Loucy (cell line): ENCODE results near the gene PTPRN2.

ENCODE experiments used
- EZH2phosphoT487 ChIP-seq: fragments of 200-600 bp; IDR thresholded peaks from 2 replicates; pipeline ENCODE4 v1.6.1; 2018; ENCODE audit warnings: antibody characterized with exemption, mild to moderate bottlenecking, moderate library complexity, borderline replicate concordance
- TF ChIP-seq, protein P1 (sequence below): fragments of 200-600 bp; sonication (generic); conservative IDR thresholded peaks from 2 replicates; pipeline ENCODE4 v1.5.1; 2014; ENCODE audit warnings: mild to moderate bottlenecking, antibody characterized with exemption, low read length

DNA sequence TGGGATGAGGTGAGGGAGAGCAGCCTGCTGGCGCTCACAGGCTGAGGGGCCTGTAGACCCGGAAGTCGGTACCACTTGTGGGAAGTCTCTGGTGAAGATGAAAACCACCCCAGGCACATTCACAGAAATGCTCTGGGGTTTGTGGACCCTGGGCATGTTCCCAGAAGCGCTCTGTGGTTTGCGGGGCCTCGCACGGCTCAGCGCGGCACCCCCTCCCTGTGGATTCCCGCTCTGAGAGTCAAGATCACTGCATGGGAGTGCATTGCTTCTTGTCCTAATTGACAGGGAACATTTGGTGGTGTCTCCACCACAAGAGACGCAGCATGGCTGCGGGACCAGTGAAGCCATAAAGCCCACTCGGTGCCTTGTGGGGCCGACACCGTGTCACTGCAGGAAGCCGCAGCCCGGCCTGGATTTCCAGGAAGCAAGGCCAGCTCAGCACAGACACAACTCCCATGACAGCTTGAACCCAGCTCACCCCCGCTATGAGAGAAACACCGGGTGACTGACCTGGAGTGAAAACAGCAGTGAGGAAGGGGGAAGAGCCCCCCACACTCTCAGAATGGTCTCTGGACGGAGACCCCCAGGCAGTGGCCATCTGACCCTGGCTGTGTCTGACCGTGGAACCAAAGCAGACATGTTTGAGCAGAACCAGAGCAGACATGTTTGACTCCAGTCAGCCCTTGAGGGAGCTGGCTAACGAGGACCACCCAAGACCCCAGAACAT is 157.2 kb downstream of the PTPRN2 start:
- TF ChIP-seq, protein P1, sequence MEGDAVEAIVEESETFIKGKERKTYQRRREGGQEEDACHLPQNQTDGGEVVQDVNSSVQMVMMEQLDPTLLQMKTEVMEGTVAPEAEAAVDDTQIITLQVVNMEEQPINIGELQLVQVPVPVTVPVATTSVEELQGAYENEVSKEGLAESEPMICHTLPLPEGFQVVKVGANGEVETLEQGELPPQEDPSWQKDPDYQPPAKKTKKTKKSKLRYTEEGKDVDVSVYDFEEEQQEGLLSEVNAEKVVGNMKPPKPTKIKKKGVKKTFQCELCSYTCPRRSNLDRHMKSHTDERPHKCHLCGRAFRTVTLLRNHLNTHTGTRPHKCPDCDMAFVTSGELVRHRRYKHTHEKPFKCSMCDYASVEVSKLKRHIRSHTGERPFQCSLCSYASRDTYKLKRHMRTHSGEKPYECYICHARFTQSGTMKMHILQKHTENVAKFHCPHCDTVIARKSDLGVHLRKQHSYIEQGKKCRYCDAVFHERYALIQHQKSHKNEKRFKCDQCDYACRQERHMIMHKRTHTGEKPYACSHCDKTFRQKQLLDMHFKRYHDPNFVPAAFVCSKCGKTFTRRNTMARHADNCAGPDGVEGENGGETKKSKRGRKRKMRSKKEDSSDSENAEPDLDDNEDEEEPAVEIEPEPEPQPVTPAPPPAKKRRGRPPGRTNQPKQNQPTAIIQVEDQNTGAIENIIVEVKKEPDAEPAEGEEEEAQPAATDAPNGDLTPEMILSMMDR, result no peak
- TF ChIP-seq EZH2phosphoT487, result no peak
